Cardiac septum (tissue), 1 donor: Measurements from ENCODE around the gene F11R. TPM values are rescaled to one million over a fixed set of nuclear protein-coding genes. Genes with fewer than 3 reads are reported as not detected.
"Not testable (repeated sequence)": the region's sequence is repeated elsewhere in the genome, so short reads cannot be mapped to it uniquely, and the experiment has no call there.

Source experiments
- DNase-seq: peaks from one replicate; pipeline ENCODE4 v3.0.0-alpha.2; 2020; ENCODE audit warnings: low spot score
- intact Hi-C: fragments of 100-400 bp; cut with DNase I; formaldehyde crosslinking; loops from one replicate; pipeline ENCODE4 v1.14.0; 2022
- total RNA-seq: library from RNA; stranded (reverse); fragmentation: NEBNext Ultra II Directional; extraction: Animal tissue kit (Norgen Biotek cat#: 25700); gene quantifications from one replicate; pipeline ENCODE4 v1.2.1, GENCODE V29; 2021
- donor health status: DM: no; HTN: no; CAD: no.

The F11R gene
- total RNA-seq, 1 donor from 2014 or later: 10.3 TPM

DNA sequence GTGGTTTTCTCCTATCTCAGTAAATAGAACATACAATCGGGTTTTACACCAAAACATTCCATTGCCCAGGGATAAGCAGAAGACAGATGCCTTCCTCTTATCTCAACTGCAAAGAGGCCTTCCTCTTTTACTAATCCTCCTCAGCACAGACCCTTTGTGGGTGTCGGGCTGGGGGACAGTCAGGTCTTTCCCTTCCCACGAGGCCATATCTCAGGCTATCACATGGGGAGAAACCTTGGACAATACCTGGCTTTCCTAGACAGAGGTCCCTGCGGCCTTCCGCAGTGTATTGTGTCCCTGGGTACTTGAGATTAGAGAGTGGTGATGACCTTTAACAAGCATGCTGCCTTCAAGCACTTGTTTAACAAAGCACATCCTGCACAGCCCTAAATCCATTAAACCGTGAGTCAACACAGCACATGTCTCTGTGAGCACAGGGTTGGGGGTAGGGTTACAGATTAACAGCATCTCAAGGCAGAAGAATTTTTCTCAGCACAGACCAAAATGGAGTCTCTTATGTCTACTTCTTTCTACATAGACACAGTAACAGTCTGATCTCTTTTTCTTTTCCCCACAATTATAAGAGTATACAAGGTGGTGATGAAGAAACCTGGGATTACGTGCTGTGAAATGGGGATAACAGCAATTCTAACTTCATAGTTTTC lies 71.6 kb downstream of the F11R start:
- DNase-seq, intact Hi-C loops: not testable (repeated sequence)

DNA sequence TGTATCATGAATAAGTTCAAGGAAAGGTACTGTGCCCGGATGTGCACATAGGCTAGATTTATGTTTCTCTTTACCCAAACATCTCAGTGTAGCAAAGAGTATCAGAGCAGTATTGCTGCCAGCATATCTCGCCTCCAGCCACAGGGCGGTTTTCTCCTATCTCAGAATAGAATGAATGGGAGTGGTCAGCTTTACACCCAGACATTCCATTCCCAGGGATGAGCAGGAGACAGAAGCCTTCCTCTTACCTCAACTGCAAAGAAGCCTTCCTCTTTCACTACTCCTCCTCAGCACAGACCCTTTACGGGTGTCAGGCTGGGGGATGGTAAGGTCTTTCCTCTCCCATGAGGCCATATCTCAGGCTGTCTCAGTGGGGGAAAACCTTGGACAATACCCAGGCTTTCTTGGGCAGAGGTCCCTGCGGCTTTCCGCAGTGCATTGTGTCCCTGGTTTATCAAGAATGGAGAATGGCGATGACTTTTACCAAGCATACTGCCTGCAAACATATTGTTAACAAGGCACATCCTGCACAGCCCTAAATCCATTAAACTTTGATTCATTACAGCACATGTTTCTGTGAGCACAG lies 73.7 kb downstream of the F11R start:
- DNase-seq, intact Hi-C loops: not testable (repeated sequence)

GRCh38 chr1:160945881-160946280 lies 75.1 kb downstream of the F11R start:
- intact Hi-C loops, DNase-seq: not testable (repeated sequence)

Other genes starting within 250 kb of the F11R start
- 0.16 TPM for gene LY9, start 225.0 kb downstream of the F11R start, total RNA-seq
- gene CD244, start 158.3 kb downstream of the F11R start, total RNA-seq: 0.24 TPM
- gene ITLN1, start 136.0 kb downstream of the F11R start, total RNA-seq: 0.27 TPM
- not detected for gene ITLN2, start 66.3 kb downstream of the F11R start, total RNA-seq
- 12.0 TPM for gene TSTD1, start 17.8 kb upstream of the F11R start, total RNA-seq
- 29.2 TPM for gene USF1, start 24.8 kb upstream of the F11R start, total RNA-seq
- gene ARHGAP30, start 48.7 kb upstream of the F11R start, total RNA-seq: 2.6 TPM
- gene NECTIN4, start 68.4 kb upstream of the F11R start, total RNA-seq: not detected
- 10.7 TPM for gene KLHDC9, start 77.2 kb upstream of the F11R start, total RNA-seq
- 43.1 TPM for gene PFDN2, start 96.9 kb upstream of the F11R start, total RNA-seq
- gene NIT1, start 97.0 kb upstream of the F11R start, total RNA-seq: 31.3 TPM
- 28.3 TPM for gene DEDD, start 111.5 kb upstream of the F11R start, total RNA-seq
- 73.6 TPM for gene UFC1, start 132.8 kb upstream of the F11R start, total RNA-seq
- gene USP21, start 138.3 kb upstream of the F11R start, total RNA-seq: 17.4 TPM
- 12.9 TPM for gene PPOX, start 145.3 kb upstream of the F11R start, total RNA-seq
- gene B4GALT3, start 156.4 kb upstream of the F11R start, total RNA-seq: 22.2 TPM
- 24.0 TPM for gene ADAMTS4, start 177.9 kb upstream of the F11R start, total RNA-seq
- gene NDUFS2, start 181.2 kb upstream of the F11R start, total RNA-seq: 253 TPM
- gene FCER1G, start 194.1 kb upstream of the F11R start, total RNA-seq: 11.4 TPM
- not detected for gene APOA2, start 202.5 kb upstream of the F11R start, total RNA-seq
- gene TOMM40L, start 204.9 kb upstream of the F11R start, total RNA-seq: 34.1 TPM
- gene NR1I3, start 217.1 kb upstream of the F11R start, total RNA-seq: not detected
- 0.38 TPM for gene PCP4L1, start 237.6 kb upstream of the F11R start, total RNA-seq